ENCODE results near the gene SNX9. TPM values are rescaled to one million over a fixed set of nuclear protein-coding genes. Genes with fewer than 3 reads are reported as not detected.
"Not testable (repeated sequence)": the region's sequence is repeated elsewhere in the genome, so short reads cannot be mapped to it uniquely, and the experiment has no call there.

Gene SNX9
- total and polyA plus RNA-seq, 2 donors (not counting 1 experiment from before 2014, with no cell fraction given), result 10.0 to 50.7 TPM

DNA sequence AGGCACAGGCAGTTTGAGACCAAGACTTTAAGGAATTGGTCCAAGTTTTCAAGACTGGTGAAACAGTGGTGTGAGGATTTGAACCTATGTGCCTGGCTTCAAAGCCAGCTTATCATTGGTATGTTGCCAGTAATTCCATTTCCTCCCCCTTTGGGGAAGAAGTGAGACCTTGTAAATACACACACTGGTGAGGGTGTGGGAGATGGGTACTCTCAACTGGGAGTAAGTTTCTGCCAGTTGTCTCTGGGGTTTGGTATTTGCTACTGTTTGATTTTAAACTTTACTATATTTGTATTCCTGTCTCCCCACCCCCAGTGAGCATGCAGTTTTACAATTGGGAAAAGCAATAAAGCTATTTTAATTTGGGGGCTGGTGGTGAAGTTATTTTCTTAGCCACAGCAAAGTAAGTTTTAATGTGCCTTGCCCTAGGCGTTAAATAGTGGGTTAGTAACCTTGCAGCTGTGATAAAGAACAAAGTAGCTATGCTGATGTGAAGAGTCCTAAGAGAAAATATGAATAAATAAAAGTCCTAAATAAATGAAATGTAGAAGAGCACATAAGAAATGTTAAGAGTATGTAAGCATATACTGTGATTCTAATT lies 31.0 kb downstream of the SNX9 start:
- POLR2A ChIA-PET, result no interaction called here
- Mint-ChIP-seq H3K4me1 (peaks cover 39% of the 10 kb centered on the region), H3K27me3 (no peaks in the 10 kb centered on the region), H3K4me3 (no peak overlapping the region), H3K9me3 (ENCODE audit: insufficient read depth) (peaks cover 6% of the 10 kb centered on the region), H3K27ac (no peak overlapping the region)
- no peak overlapping the region for H3K9ac ChIP-seq (ENCODE audit: low read length)
- CTCF ChIA-PET, result no interaction called here
- ATAC-seq (ENCODE audit: low read depth), result no peak
- peaks cover 60% of the 10 kb centered on the region for H4K20me1 ChIP-seq (ENCODE audit: control insufficient read depth, insufficient read depth, low read length, poor library complexity, severe bottlenecking)
- H2AFZ ChIP-seq (ENCODE audit: insufficient read depth, low read depth, low read length, poor library complexity, severe bottlenecking), result no peak overlapping the region
- intact Hi-C loops (cut with micrococcal nuclease), result no loop called here
- peaks cover 12 to 13% of the 10 kb centered on the region in 2 donors for H3K4me1 ChIP-seq (ENCODE audit: control insufficient read depth in 2 of 2, insufficient read depth in 2 of 2, low read length in 2 of 2)
- TF ChIP-seq EZH2 (IDR thresholded peaks at IDR 0.05; ENCODE audit: borderline replicate concordance, insufficient read depth, low read depth, low read length, poor library complexity, severe bottlenecking), result no peak
- TF ChIP-seq, protein P1, sequence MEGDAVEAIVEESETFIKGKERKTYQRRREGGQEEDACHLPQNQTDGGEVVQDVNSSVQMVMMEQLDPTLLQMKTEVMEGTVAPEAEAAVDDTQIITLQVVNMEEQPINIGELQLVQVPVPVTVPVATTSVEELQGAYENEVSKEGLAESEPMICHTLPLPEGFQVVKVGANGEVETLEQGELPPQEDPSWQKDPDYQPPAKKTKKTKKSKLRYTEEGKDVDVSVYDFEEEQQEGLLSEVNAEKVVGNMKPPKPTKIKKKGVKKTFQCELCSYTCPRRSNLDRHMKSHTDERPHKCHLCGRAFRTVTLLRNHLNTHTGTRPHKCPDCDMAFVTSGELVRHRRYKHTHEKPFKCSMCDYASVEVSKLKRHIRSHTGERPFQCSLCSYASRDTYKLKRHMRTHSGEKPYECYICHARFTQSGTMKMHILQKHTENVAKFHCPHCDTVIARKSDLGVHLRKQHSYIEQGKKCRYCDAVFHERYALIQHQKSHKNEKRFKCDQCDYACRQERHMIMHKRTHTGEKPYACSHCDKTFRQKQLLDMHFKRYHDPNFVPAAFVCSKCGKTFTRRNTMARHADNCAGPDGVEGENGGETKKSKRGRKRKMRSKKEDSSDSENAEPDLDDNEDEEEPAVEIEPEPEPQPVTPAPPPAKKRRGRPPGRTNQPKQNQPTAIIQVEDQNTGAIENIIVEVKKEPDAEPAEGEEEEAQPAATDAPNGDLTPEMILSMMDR (IDR thresholded peaks at IDR 0.05), result no peak
- H3K27ac ChIP-seq (ENCODE audit: low read length in 2 of 2), result no peak overlapping the region
- no peak overlapping the region for H3K4me2 ChIP-seq (replicated peaks; ENCODE audit: low read depth, low read length, poor library complexity, severe bottlenecking)
- DNase-seq, result no peak
- no peak overlapping the region for H3K4me3 ChIP-seq (ENCODE audit: control extremely low read depth in 1 of 5, extremely low read depth in 1 of 5, insufficient read depth in 1 of 5, low read depth in 2 of 5, low read length in 4 of 5)
- WGBS (ENCODE audit: insufficient coverage), result no CpG with 5 or more reads among the region's 1 CpG
- no peaks in the 10 kb centered on the region for H3K36me3 ChIP-seq (replicated peaks in 1 of 2; ENCODE audit: control extremely low read depth in 1 of 2, control insufficient read depth in 1 of 2, extremely low read depth in 1 of 2, insufficient read depth in 2 of 2, low read length in 1 of 2)
- no peaks in the 10 kb centered on the region for H3K27me3 ChIP-seq (replicated peaks in 1 of 4; ENCODE audit: control extremely low read depth in 1 of 4, control insufficient read depth in 3 of 4, insufficient read depth in 4 of 4, low read length in 3 of 4)
- peaks cover 98% of the 10 kb centered on the region for H3K79me2 ChIP-seq (ENCODE audit: control insufficient read depth, insufficient read depth, low read length)
- H3K9me3 ChIP-seq (ENCODE audit: control extremely low read depth in 1 of 3, control insufficient read depth in 2 of 3, insufficient read depth in 1 of 3, low read length in 2 of 3), result peaks cover 3 to 23% (median 16%) of the 10 kb centered on the region in 3 donors

DNA sequence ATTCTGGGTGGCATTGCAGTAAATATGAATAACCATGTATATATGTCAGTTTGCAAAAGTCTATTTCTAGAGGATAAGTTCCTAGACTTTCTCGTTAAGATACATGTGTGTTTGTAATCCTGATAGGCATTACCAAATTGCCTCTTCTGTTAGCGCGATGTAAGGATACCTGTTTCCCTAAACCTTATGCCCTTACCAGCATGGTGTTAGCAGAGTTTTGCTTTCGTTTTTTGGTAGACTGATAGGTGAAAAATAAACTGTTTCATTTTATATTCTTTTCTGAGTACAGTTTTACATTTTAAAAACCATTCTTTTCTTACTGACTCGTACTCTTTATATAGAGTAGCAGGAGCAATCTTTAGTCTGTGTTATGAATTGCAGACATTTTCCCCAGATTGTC lies 32.3 kb downstream of the SNX9 start:
- Histone ChIP-seq H3K9me3 (ENCODE audit: control extremely low read depth in 1 of 3, control insufficient read depth in 2 of 3, insufficient read depth in 1 of 3, low read length in 2 of 3) (peaks cover 3 to 23% (median 16%) of the 10 kb centered on the region in 3 donors), H3K36me3 (replicated peaks in 1 of 2; ENCODE audit: control extremely low read depth in 1 of 2, control insufficient read depth in 1 of 2, extremely low read depth in 1 of 2, insufficient read depth in 2 of 2, low read length in 1 of 2) (no peaks in the 10 kb centered on the region), H3K9ac (ENCODE audit: low read length) (no peak overlapping the region), H3K4me2 (replicated peaks; ENCODE audit: low read depth, low read length, poor library complexity, severe bottlenecking) (no peak overlapping the region), H3K27ac (ENCODE audit: low read length in 2 of 2) (no peak overlapping the region), H3K27me3 (replicated peaks in 1 of 4; ENCODE audit: control extremely low read depth in 1 of 4, control insufficient read depth in 3 of 4, insufficient read depth in 4 of 4, low read length in 3 of 4) (no peaks in the 10 kb centered on the region), H3K4me1 (ENCODE audit: control insufficient read depth in 2 of 2, insufficient read depth in 2 of 2, low read length in 2 of 2) (peaks cover 2 to 5% of the 10 kb centered on the region in 2 donors), H3K79me2 (ENCODE audit: control insufficient read depth, insufficient read depth, low read length) (peaks cover 97% of the 10 kb centered on the region), H4K20me1 (ENCODE audit: control insufficient read depth, insufficient read depth, low read length, poor library complexity, severe bottlenecking) (peaks cover 59% of the 10 kb centered on the region), H3K4me3 (ENCODE audit: control extremely low read depth in 1 of 5, extremely low read depth in 1 of 5, insufficient read depth in 1 of 5, low read depth in 2 of 5, low read length in 4 of 5) (no peak overlapping the region), H2AFZ (ENCODE audit: insufficient read depth, low read depth, low read length, poor library complexity, severe bottlenecking) (no peak overlapping the region)
- H3K27me3 Mint-ChIP-seq, result no peaks in the 10 kb centered on the region
- ChIA-PET CTCF (interaction anchor here (1.0 to 1.4 kb wide), 2 partner anchors 9 to 99 kb away, joined by 3 to 4 read pairs; no protein-coding TSS in a partner anchor), POLR2A (no interaction called here)
- intact Hi-C loops (cut with micrococcal nuclease), result no loop called here
- TF ChIP-seq, protein P1 (IDR thresholded peaks at IDR 0.05), result no peak
- no peak for TF ChIP-seq EZH2 (IDR thresholded peaks at IDR 0.05; ENCODE audit: borderline replicate concordance, insufficient read depth, low read depth, low read length, poor library complexity, severe bottlenecking)
- DNase-seq (no peak), ATAC-seq (ENCODE audit: low read depth) (no peak)
- peaks cover 6% of the 10 kb centered on the region for H3K9me3 Mint-ChIP-seq (ENCODE audit: insufficient read depth)
- H3K4me1 Mint-ChIP-seq, result peaks cover 36% of the 10 kb centered on the region
- WGBS (ENCODE audit: insufficient coverage), result 100% methylated on average over 1 of the region's 5 CpGs
- no peak overlapping the region for H3K4me3 Mint-ChIP-seq
- H3K27ac Mint-ChIP-seq, result no peak overlapping the region

DNA sequence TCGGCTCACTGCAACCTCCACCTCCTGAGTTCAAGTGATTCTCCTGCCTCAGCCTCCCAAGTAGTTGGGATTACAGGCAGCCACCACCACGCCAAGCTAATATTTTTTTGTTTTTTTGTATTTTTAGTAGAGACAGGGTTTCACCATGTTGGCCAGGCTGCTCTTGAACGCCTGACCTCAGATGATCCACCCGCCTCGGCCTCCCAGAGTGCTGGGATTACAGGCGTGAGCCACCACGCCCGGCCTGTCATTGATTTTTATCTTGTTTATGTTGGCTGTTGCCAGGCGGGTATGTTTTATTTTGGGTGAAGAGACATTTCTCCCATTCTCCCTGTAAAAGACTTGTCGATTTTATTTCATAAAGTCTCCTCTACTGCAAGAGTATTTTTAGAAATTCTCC lies 32.8 kb downstream of the SNX9 start:
- H3K9me3 Mint-ChIP-seq (ENCODE audit: insufficient read depth); H3K4me1 ChIP-seq (ENCODE audit: control insufficient read depth in 2 of 2, insufficient read depth in 2 of 2, low read length in 2 of 2); H3K4me3 ChIP-seq (ENCODE audit: control extremely low read depth in 1 of 5, extremely low read depth in 1 of 5, insufficient read depth in 1 of 5, low read depth in 2 of 5, low read length in 4 of 5); H3K36me3 ChIP-seq (replicated peaks in 1 of 2; ENCODE audit: control extremely low read depth in 1 of 2, control insufficient read depth in 1 of 2, extremely low read depth in 1 of 2, insufficient read depth in 2 of 2, low read length in 1 of 2); H3K27ac ChIP-seq (ENCODE audit: low read length in 2 of 2); H3K27me3 Mint-ChIP-seq; H3K4me2 ChIP-seq (replicated peaks; ENCODE audit: low read depth, low read length, poor library complexity, severe bottlenecking); DNase-seq; intact Hi-C loops (cut with micrococcal nuclease); H3K27me3 ChIP-seq (replicated peaks in 1 of 4; ENCODE audit: control extremely low read depth in 1 of 4, control insufficient read depth in 3 of 4, insufficient read depth in 4 of 4, low read length in 3 of 4); H3K9ac ChIP-seq (ENCODE audit: low read length); ATAC-seq (ENCODE audit: low read depth); H2AFZ ChIP-seq (ENCODE audit: insufficient read depth, low read depth, low read length, poor library complexity, severe bottlenecking); H3K27ac Mint-ChIP-seq; H3K4me3 Mint-ChIP-seq; POLR2A ChIA-PET: not testable (repeated sequence)
- Histone ChIP-seq H4K20me1 (ENCODE audit: control insufficient read depth, insufficient read depth, low read length, poor library complexity, severe bottlenecking) (peaks cover 59% of the 10 kb centered on the region), H3K79me2 (ENCODE audit: control insufficient read depth, insufficient read depth, low read length) (peaks cover 97% of the 10 kb centered on the region), H3K9me3 (ENCODE audit: control extremely low read depth in 1 of 3, control insufficient read depth in 2 of 3, insufficient read depth in 1 of 3, low read length in 2 of 3) (peaks cover 3 to 23% (median 16%) of the 10 kb centered on the region in 3 donors)
- WGBS (ENCODE audit: insufficient coverage), result 97% methylated on average over 4 of the region's 10 CpGs
- CTCF ChIA-PET, result interaction anchor here (1.0 to 1.4 kb wide), 2 partner anchors 10 to 99 kb away, joined by 3 to 4 read pairs; no protein-coding TSS in a partner anchor
- peaks cover 38% of the 10 kb centered on the region for H3K4me1 Mint-ChIP-seq

Data from B cell (primary cell).